ENCODE measurements around the gene DTNA.
A peak's percentile ranks its signal among the peaks of the same experiment; 100 is the strongest.
"Not testable (repeated sequence)": the region's sequence is repeated elsewhere in the genome, so short reads cannot be mapped to it uniquely, and the experiment has no call there.

DTNA gene

DNA sequence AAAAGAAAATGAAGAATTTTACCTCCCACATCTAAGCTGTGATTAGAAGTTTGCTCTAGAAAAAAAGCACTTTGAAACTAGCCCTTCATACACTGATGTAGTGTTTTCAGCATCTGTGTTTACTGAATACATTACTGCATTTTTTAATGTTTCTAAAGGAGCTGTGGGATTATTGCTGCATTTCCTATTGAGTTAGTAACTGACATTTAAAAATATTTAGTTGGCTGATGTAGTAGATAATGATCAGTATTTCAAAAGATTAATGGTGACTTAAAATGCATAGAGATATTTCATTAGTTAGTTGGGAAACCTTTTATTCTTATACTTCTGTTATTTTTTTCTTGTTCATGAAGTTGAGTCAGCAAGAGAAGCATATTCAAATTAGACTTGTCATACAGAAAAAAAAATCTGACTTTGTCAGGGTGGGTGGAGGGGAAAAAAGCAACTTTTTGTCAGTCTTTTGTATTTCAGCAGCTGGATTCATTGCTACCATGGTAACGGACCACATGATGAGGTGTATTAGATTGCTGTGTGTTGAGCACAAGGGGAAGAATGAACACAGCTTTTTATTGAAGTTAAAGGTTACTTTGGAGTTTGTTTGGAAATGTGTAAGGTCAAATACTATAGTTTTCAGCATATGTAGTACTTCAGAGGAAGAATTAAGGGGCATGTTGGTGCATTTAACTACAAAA, at the start of gene DTNA:
Gene DTNA, plus strand, starts transcription at position 549 of the 692 bp plus-strand sequence. CDS start 45,679 bp downstream, outside the sequence.
- peak; percentile 13 for DNase-seq (ENCODE audit: low read depth)
- no peak within 1 kb of the TSS for H3K4me3 ChIP-seq (ENCODE audit: low read depth, low read length)
- TF ChIP-seq, protein P1, sequence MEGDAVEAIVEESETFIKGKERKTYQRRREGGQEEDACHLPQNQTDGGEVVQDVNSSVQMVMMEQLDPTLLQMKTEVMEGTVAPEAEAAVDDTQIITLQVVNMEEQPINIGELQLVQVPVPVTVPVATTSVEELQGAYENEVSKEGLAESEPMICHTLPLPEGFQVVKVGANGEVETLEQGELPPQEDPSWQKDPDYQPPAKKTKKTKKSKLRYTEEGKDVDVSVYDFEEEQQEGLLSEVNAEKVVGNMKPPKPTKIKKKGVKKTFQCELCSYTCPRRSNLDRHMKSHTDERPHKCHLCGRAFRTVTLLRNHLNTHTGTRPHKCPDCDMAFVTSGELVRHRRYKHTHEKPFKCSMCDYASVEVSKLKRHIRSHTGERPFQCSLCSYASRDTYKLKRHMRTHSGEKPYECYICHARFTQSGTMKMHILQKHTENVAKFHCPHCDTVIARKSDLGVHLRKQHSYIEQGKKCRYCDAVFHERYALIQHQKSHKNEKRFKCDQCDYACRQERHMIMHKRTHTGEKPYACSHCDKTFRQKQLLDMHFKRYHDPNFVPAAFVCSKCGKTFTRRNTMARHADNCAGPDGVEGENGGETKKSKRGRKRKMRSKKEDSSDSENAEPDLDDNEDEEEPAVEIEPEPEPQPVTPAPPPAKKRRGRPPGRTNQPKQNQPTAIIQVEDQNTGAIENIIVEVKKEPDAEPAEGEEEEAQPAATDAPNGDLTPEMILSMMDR (IDR thresholded peaks at IDR 0.05; ENCODE audit: insufficient read depth, low read depth, low read length, missing control alignments): no peak

DNA sequence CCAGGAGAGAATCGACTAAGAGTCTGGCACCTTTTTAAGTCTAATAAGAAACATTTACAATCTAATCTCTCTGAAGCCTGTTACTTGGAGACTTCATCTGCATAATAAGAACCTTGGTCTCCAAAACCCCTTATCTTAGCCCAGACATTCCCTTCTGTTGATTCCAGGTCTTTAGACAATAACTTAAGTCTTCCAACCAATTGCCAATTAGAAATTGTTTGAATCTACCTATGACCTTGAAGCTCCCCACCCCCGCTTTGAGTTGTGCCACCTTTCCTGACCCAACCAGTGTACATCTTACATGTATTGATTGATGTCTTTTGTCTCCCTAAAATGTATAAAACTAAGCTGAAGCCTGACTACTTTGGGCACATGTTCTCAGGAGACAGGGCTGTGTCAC, 49.5 kb upstream of the DTNA start:
- H3K4me3 ChIP-seq (ENCODE audit: low read depth, low read length): no peak overlapping the region
- DNase-seq (ENCODE audit: low read depth): no peak
- TF ChIP-seq, protein P1 (IDR thresholded peaks at IDR 0.05; ENCODE audit: insufficient read depth, low read depth, low read length, missing control alignments): no peak

DNA sequence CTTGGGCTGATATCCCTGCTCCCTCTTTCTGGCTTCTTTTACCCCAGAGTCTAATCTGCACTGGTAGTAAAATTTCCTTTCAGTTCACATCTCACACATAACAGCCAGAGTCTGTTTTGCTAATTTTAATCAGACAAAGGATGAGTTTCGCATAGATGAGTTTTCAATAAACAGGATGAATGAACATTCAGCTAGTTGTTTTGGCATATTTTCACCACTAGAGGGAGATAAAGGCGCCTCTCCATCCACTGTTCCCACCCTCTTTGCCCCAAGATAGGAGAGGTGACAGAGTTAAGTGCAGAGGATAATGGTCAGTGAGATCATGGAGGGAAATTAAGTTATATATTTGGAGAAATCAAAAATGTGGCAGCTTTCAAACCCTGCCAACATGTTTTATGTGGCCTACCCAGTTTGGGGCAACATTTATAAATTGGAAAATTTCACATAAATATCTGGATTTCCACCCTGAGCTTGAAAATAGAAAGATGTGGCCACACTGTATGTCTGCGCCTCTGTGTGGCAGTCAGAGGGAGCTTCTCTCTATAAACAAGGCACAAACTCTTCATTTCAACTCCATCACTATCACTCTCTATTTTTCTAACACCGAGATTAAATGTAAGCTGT, 48.5 kb upstream of the DTNA start:
- DNase-seq (ENCODE audit: low read depth): peak; percentile 52
- TF ChIP-seq, protein P1 (IDR thresholded peaks at IDR 0.05; ENCODE audit: insufficient read depth, low read depth, low read length, missing control alignments): peak; percentile 70
- no peak overlapping the region for H3K4me3 ChIP-seq (ENCODE audit: low read depth, low read length)

DNA sequence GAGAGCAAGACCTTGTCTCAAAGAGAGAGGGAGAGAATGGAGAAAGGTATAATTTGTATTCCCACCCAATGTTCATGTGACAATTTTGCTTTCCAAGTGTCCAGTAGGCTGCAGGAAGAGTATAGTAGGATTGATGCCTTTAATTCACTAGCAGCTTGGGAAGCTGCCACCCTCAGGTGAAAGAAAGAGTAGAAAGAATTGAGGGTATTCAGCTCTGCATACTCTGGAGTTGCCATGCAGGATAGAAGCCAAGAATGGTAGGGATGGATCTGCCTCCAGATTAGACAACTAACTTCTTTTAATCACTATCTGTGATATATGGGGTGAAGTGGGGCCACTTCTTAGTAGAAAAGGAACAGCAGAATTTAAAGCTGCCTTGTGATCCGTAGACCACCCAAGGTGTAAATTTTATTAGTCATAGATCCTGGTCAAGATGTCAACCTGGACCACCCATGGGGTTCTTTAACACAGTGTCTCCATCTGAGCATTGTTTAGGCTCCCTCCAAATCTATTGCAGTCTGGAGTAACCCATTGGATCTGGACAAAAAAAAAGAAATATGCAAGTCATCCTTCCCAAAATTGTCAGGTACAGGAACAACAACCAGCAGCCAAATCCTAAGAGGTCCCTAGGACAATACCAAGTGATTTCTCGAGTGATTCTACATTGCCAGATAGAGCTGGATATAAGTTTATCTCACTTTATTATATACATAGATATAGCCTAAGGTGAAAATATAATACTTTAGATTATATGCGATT, 33.1 kb upstream of the DTNA start:
- H3K4me3 ChIP-seq (ENCODE audit: low read depth, low read length): no peak overlapping the region
- no peak for DNase-seq (ENCODE audit: low read depth)
- TF ChIP-seq, protein P1 (IDR thresholded peaks at IDR 0.05; ENCODE audit: insufficient read depth, low read depth, low read length, missing control alignments): no peak

DNA sequence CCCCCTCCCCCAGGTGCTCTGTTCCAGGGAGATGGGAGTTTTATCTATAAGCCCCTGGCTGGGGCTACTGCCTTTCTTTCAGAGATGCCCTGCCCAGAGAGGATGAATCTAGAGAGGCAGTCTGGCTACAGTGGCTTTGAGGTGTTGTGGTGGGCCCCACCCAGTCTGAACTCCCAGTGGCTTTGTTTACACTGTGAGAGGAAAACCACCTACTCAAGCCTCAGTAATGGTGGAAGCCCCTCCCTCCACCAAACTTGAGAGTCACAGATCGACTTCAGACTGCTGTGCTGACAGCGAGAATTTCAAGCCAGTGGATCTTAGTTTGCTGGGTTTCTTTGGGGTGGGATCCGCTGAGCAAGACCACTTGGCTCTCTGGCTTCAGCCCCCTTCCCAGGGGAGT, 20.3 kb upstream of the DTNA start:
- DNase-seq (ENCODE audit: low read depth): peak; percentile 27

DNA sequence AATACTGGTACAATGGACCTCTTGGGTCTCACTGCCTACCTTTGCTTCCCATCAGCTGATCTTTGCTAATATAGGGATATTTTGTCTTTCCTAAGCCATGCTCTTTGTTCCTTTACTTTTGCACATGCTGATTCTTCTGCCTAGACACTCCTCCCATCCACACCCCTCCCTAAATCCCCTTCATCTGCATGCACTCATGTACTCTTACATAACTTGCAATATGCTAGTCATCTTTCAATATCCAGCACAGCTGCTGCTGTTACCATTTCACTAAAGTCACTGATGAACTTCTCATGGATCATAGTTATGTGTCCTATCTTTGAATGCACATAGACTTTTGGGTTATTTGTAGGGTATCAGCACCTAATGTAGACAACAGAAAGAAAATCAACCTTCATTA, 18.5 kb upstream of the DTNA start:
- no peak overlapping the region for H3K4me3 ChIP-seq (ENCODE audit: low read depth, low read length)
- DNase-seq (ENCODE audit: low read depth): no peak
- TF ChIP-seq, protein P1 (IDR thresholded peaks at IDR 0.05; ENCODE audit: insufficient read depth, low read depth, low read length, missing control alignments): no peak

More for the DNA sequence above, 20.3 kb upstream of the DTNA start:
- not testable (repeated sequence) for H3K4me3 ChIP-seq (ENCODE audit: low read depth, low read length)

DNA sequence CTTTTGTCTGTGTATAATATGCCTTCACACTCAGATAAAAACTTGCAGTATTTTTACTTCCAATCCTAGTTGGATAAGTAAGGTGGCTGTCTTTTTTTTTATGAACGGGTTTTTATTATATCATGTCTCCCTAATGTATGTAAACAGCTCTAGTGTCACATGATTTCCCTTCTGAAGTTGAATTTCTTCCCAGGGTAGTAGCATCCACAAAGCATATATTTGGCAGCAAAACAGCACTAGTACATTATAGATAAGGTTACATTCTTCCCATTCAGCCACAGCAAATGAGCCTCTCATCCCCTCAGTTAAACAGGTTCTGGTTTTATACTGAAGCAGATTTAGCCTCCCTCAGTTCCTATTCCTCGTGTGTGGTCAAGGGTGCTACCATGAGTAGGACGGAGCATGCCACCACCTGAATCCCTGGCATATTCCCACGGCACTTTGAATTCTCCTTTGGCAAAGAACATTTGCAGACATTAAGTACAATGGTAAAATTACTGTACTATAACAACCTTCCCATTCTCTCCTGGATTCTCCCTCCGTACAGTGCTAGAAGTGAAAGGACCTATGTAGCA, 15.4 kb upstream of the DTNA start:
- no peak overlapping the region for H3K4me3 ChIP-seq (ENCODE audit: low read depth, low read length)
- DNase-seq (ENCODE audit: low read depth): no peak
- TF ChIP-seq, protein P1 (IDR thresholded peaks at IDR 0.05; ENCODE audit: insufficient read depth, low read depth, low read length, missing control alignments): no peak

Measured in GM12865 (cell line).